Upper lobe of left lung (tissue), 6 donors: ENCODE measurements around the gene PRLH. TPM values are rescaled to one million over a fixed set of nuclear protein-coding genes. Genes with fewer than 3 reads are reported as not detected.
A peak's percentile ranks its signal among the peaks of the same experiment; 100 is the strongest.

Experiments
- ATAC-seq, 2 donors: fragments of 200-7000 bp; cut with Tn5 transposase; one replicate each; pipeline ENCODE4 v1.9.1; 2022; ENCODE audit warnings: mild to moderate bottlenecking in 2 of 2, moderate library complexity in 2 of 2; ENCODE audit not compliant: low FRiP score in 2 of 2
- DNase-seq, 2 donors: peaks; one replicate each; pipeline ENCODE4 v3.0.0-alpha.2; 2019 to 2020
- H3K27ac ChIP-seq, 4 donors: fragments of 200-600 bp; sonication (generic); one replicate each; pipeline ENCODE4 v1.5.1; 2016 to 2019
- H3K27me3 ChIP-seq, 4 donors: fragments of 200-600 bp; sonication (generic); one replicate each; pipeline ENCODE4 v1.5.1; 2017 to 2019
- H3K36me3 ChIP-seq, 4 donors: fragments of 200-600 bp; sonication (generic); one replicate each; pipeline ENCODE4 v1.5.1; 2016 to 2019
- H3K4me1 ChIP-seq, 4 donors: fragments of 200-600 bp; sonication (generic); one replicate each; pipeline ENCODE4 v1.5.1; 2018 to 2019
- H3K4me3 ChIP-seq, 4 donors: fragments of 200-600 bp; sonication (generic); one replicate each; pipeline ENCODE4 v1.5.1; 2017 to 2019; ENCODE audit warnings: mild to moderate bottlenecking in 2 of 4, moderate library complexity in 1 of 4
- H3K9me3 ChIP-seq, 4 donors: fragments of 200-600 bp; sonication (generic); one replicate each; pipeline ENCODE4 v1.5.1; 2018 to 2019
- EP300 ChIP-seq, 4 donors: sonication (generic); formaldehyde crosslinking; IDR thresholded peaks; one replicate each; pipeline ENCODE4 v1.5.1; 2017; ENCODE audit warnings: antibody characterized with exemption in 4 of 4, control low read depth in 2 of 4
- POLR2A ChIP-seq, 4 donors: fragments of 450-650 bp; IDR thresholded peaks; one replicate each; pipeline ENCODE4 v1.5.1; 2016 to 2017; ENCODE audit warnings: antibody characterized with exemption in 4 of 4, mild to moderate bottlenecking in 2 of 4
- POLR2AphosphoS5 ChIP-seq, 2 donors: sonication (generic); formaldehyde crosslinking; IDR thresholded peaks; one replicate each; pipeline ENCODE4 v1.5.1; 2017; ENCODE audit warnings: antibody characterized with exemption in 2 of 2
- WGBS, 2 donors: methylation state at CpG; one replicate each; pipeline ENCODE4 v1.1.5; 2017 to 2018; 5-methylcytosine and 5-hydroxymethylcytosine counted together
- total RNA-seq, 6 donors: library from RNA; depleted of rRNA in 4 of 6; stranded (reverse); fragments of >200 nt in 4 of 6; gene quantifications; one replicate each; pipeline versions ENCODE4 v1.1.0 to v1.2.1, GENCODE V29; 2016 to 2021
- TF ChIP-seq, protein P1 (sequence below), 6 experiments: fragments of 450-650 bp in 4 of 6; fragments of 200-600 bp in 2 of 6; sonication (generic) in 2 of 6; IDR thresholded peaks; one replicate each; pipeline ENCODE4 v1.5.1; 2016 to 2019; ENCODE audit warnings: antibody characterized with exemption in 6 of 6
- donor health status: DM: no; HTN: no; CAD: no; lungs with moderate emphysema.
- donor health status: DM: no; HTN: yes; CAD: no; lungs with severe emphysema.

Gene PRLH, protein sequence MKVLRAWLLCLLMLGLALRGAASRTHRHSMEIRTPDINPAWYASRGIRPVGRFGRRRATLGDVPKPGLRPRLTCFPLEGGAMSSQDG
- not detected for total RNA-seq

DNA sequence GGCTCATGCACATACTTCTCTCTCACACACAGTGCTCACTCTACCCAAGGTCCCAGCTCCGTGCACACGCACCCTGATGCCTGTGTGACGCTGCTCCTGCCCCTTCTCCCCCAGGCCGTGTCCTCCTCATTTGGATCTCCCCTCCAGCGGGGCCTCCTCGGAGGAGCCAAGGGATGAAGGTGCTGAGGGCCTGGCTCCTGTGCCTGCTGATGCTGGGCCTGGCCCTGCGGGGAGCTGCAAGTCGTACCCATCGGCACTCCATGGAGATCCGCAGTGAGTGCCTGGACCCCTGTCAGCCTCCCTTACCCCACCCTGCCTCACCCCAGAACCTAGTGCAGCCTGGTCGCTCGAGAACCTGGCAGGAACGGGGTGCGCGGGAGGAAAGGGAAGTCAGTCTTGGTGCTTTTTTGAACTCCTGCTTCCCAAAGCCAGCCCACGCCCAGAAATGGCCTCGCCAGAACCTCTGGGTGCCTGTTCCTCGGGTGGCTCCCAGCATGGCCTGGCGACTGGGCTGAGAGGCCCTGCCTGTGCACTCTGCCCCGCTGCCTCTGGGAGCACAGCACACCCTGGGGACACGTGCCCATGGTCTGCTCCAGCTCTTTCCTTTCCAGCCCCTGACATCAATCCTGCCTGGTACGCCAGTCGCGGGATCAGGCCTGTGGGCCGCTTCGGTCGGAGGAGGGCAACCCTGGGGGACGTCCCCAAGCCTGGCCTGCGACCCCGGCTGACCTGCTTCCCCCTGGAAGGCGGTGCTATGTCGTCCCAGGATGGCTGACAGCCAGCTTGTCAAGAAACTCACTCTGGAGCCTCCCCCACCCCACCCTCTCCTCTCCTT, at the start of gene PRLH:
TSS of gene PRLH (plus strand) at position 174 of the 835 bp plus-strand sequence. CDS start at position 174, 0 bp downstream.
- ATAC-seq (no peak), DNase-seq (no peak)
- Histone ChIP-seq H3K9me3 (no peaks in the 10 kb centered on the region), H3K36me3 (no peaks in the 10 kb centered on the region), H3K4me3 (no peak within 1 kb of the TSS), H3K4me1 (peaks cover 0 to 1% (median 0%) of the 10 kb centered on the region in 4 donors), H3K27ac (no peak within 1 kb of the TSS), H3K27me3 (no peaks in the 10 kb centered on the region)
- 77 to 86% methylated on average over 17 to 32 of the region's 32 CpGs for WGBS, 2 donors
- no peak for TF ChIP-seq POLR2A (IDR thresholded peaks at IDR 0.05)
- TF ChIP-seq, protein P1, sequence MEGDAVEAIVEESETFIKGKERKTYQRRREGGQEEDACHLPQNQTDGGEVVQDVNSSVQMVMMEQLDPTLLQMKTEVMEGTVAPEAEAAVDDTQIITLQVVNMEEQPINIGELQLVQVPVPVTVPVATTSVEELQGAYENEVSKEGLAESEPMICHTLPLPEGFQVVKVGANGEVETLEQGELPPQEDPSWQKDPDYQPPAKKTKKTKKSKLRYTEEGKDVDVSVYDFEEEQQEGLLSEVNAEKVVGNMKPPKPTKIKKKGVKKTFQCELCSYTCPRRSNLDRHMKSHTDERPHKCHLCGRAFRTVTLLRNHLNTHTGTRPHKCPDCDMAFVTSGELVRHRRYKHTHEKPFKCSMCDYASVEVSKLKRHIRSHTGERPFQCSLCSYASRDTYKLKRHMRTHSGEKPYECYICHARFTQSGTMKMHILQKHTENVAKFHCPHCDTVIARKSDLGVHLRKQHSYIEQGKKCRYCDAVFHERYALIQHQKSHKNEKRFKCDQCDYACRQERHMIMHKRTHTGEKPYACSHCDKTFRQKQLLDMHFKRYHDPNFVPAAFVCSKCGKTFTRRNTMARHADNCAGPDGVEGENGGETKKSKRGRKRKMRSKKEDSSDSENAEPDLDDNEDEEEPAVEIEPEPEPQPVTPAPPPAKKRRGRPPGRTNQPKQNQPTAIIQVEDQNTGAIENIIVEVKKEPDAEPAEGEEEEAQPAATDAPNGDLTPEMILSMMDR (IDR thresholded peaks at IDR 0.05), result no peak

DNA sequence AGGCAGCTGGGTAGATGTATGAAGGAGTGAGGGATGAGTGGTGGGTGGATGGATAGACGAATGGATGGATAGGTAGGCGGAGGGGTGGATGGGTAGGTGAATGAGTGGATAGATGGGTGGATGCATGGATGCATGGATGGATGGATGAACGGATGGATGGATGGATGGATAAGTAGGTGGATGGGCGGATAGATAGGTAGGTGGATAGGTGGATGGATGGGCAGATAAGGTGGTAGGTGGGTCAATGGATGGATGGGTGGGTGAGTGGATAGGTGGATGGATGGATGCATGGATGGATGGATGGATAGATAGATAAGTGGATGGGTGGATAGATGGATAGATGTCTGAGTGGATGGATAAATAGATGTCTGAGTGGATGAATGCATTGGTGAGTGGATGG, 49.2 kb upstream of the PRLH start:
- peaks cover 0 to 20% (median 10%) of the 10 kb centered on the region in 4 donors for H3K36me3 ChIP-seq
- ATAC-seq, result no peak
- TF ChIP-seq POLR2AphosphoS5 (IDR thresholded peaks at IDR 0.05) (no peak), POLR2A (IDR thresholded peaks at IDR 0.05) (no peak), EP300 (IDR thresholded peaks at IDR 0.05) (no peak)
- TF ChIP-seq, protein P1 (IDR thresholded peaks at IDR 0.05), result no peak
- no peaks in the 10 kb centered on the region for H3K27me3 ChIP-seq
- no peak for DNase-seq
- no peaks in the 10 kb centered on the region for H3K9me3 ChIP-seq
- 84 to 89% methylated on average over 4 of the region's 4 CpGs for WGBS, 2 donors
- no peak overlapping the region for H3K4me3 ChIP-seq
- H3K27ac ChIP-seq, result no peak overlapping the region
- peaks cover 0 to 11% (median 9%) of the 10 kb centered on the region in 4 donors for H3K4me1 ChIP-seq

DNA sequence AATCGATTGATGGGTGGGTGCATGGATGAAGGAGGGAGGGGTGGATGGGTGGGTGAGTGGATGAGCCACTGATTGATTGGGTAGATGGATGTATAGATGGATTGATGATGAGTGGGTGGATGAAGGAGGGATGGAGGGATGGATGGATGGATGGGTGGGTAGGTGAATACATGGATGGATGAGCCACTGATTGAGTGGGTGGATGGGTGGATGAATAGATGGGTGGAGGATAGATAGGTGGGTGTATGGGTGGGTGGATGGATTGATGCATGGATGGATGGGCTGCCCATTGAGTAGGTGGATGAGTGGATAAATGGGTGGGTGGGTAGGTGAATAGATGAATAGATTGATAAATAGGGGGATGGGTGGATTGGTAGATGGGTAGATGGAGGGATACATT, 48.4 kb upstream of the PRLH start:
- no peak for TF ChIP-seq POLR2AphosphoS5 (IDR thresholded peaks at IDR 0.05)
- no peak for TF ChIP-seq EP300 (IDR thresholded peaks at IDR 0.05)
- no peak for TF ChIP-seq POLR2A (IDR thresholded peaks at IDR 0.05)
- TF ChIP-seq, protein P1 (IDR thresholded peaks at IDR 0.05), result no peak
- 94% methylated on average over 1 of the region's 1 CpG for WGBS, 2 donors
- no peak overlapping the region for H3K27ac ChIP-seq
- DNase-seq (no peak), ATAC-seq (no peak)
- peaks cover 0 to 20% (median 7%) of the 10 kb centered on the region in 4 donors for H3K36me3 ChIP-seq
- no peaks in the 10 kb centered on the region for H3K9me3 ChIP-seq
- H3K4me1 ChIP-seq, result peaks cover 0 to 3% (median 3%) of the 10 kb centered on the region in 4 donors
- no peak overlapping the region for H3K4me3 ChIP-seq
- no peaks in the 10 kb centered on the region for H3K27me3 ChIP-seq

DNA sequence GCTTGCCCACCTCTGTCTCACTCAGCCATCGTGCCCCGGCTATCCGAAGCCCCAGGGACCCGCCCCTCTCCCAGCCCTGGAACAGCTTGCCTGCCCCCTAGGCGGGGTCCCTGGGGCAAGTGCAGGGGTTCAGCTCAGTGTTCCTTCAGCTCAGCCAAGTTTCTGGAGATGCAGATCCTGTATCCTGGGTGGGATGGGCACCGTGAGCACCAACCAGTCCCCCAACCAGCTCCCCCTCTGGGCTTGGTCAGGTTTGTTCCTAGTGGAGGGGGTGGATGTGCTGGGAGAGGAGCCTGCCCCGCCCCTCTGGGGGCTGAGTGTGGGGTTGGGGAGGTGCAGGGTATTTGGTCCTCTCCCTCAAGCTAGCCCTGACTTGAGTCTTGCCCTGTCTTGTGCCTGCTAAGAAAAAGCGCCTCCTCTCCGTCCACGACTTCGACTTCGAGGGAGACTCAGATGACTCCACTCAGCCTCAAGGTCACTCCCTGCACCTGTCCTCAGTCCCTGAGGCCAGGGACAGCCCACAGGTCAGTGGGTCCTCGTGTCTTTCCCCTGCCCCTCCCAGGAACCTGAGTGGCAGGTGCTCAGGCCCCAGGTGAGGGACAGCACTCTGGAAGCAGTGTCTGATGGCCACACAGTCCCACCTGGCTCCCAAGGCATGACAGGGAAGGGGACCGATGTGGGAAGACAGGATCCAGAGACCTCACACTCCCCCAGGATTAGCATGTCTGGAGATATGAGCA, 46.7 kb upstream of the PRLH start:
- 83 to 90% methylated on average over 2 to 14 of the region's 14 CpGs for whole genome bisulfite sequencing, 2 donors
- peak in 1 of 2 donors; percentile 40 for DNase-seq

More for the DNA sequence above, 46.7 kb upstream of the PRLH start:
- Histone ChIP-seq H3K27ac (no peak overlapping the region), H3K27me3 (no peaks in the 10 kb centered on the region), H3K4me1 (no peaks in the 10 kb centered on the region), H3K36me3 (peaks cover 0 to 24% (median 2%) of the 10 kb centered on the region in 4 donors), H3K9me3 (no peaks in the 10 kb centered on the region), H3K4me3 (no peak overlapping the region)
- ATAC-seq, result peak in 1 of 2 donors; percentile 6
- no peak for TF ChIP-seq POLR2A (IDR thresholded peaks at IDR 0.05)
- TF ChIP-seq EP300 (IDR thresholded peaks at IDR 0.05), result no peak
- no peak for TF ChIP-seq POLR2AphosphoS5 (IDR thresholded peaks at IDR 0.05)
- TF ChIP-seq, protein P1 (IDR thresholded peaks at IDR 0.05), result no peak
